Transverse colon (tissue), 4 donors: ENCODE data around the gene SPDYE2.
"Not testable (repeated sequence)": the region's sequence is repeated elsewhere in the genome, so short reads cannot be mapped to it uniquely, and the experiment has no call there.

Source experiments
- POLR2A ChIP-seq: fragments of 450-650 bp; IDR thresholded peaks from one replicate; pipeline ENCODE4 v1.6.1; 2016; ENCODE audit warnings: antibody characterized with exemption, mild to moderate bottlenecking, moderate library complexity
- POLR2AphosphoS5 ChIP-seq, 3 donors: sonication (generic); formaldehyde crosslinking; IDR thresholded peaks; one replicate each; pipeline ENCODE4 v1.6.1; 2016; ENCODE audit warnings: antibody characterized with exemption in 3 of 3
- TF ChIP-seq, protein P1 (sequence below), 5 experiments: fragments of 200-600 bp in 3 of 5; fragments of 450-650 bp in 2 of 5; sonication (generic) in 3 of 5; IDR thresholded peaks; 1 replicate in 2 of 5; 2 replicates in 3 of 5; pipeline ENCODE4 v1.5.1; 2016 to 2017; ENCODE audit warnings: antibody characterized with exemption in 5 of 5, inconsistent platforms in 3 of 5, mild to moderate bottlenecking in 2 of 5, moderate library complexity in 1 of 5

DNA sequence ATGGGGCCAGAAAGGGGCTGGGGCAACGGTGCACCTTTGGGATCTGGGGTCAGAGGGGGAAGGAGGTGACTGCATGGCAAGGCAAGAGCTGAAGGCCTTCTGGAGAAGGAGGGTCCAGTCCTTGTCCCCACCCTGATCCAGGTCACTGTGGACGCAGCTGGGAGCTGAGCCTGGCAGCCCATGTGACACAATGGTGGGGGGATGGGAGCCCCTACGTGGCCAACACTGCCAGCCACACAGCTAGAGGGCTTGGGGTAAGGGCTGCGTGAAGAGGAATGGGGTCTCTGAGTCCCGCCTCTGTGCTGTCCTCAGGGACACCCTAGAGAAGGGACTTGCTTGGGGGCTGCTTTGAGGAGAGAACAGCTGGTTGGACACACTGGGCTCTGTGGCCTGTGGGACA lies 30.7 kb downstream of the SPDYE2 start:
- TF ChIP-seq, protein P1, sequence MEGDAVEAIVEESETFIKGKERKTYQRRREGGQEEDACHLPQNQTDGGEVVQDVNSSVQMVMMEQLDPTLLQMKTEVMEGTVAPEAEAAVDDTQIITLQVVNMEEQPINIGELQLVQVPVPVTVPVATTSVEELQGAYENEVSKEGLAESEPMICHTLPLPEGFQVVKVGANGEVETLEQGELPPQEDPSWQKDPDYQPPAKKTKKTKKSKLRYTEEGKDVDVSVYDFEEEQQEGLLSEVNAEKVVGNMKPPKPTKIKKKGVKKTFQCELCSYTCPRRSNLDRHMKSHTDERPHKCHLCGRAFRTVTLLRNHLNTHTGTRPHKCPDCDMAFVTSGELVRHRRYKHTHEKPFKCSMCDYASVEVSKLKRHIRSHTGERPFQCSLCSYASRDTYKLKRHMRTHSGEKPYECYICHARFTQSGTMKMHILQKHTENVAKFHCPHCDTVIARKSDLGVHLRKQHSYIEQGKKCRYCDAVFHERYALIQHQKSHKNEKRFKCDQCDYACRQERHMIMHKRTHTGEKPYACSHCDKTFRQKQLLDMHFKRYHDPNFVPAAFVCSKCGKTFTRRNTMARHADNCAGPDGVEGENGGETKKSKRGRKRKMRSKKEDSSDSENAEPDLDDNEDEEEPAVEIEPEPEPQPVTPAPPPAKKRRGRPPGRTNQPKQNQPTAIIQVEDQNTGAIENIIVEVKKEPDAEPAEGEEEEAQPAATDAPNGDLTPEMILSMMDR (IDR thresholded peaks at IDR 0.05): not testable (repeated sequence)
- TF ChIP-seq POLR2AphosphoS5 (IDR thresholded peaks at IDR 0.05); POLR2A: not testable (repeated sequence)
